GM18526 (cell line): ENCODE results near the gene RIMOC1.

Experiments
- POLR2A ChIP-seq: IDR thresholded peaks from 3 replicates; pipeline ENCODE4 v1.6.1; 2011; ENCODE audit not compliant: insufficient read length; ENCODE audit errors: extremely low read depth

RIMOC1 gene

GRCh38 chr5:41924526-41924871, 20.4 kb downstream of the RIMOC1 start:
- TF ChIP-seq POLR2A: no peak

- TF ChIP-seq POLR2A: peak; percentile 75
Observed at GRCh38 chr5:41924872-41925554, 20.9 kb downstream of the RIMOC1 start, which contains the start of gene FBXO4. FBXO4 (plus strand) TSS chr5:41925281; CDS start chr5:41925310, 29 bp downstream.

- no peak for TF ChIP-seq POLR2A
Observed at GRCh38 chr5:41925555-41925951, 21.4 kb downstream of the RIMOC1 start.

GRCh38 chr5:41927604-41928003, 23.5 kb downstream of the RIMOC1 start:
- no peak for TF ChIP-seq POLR2A

GRCh38 chr5:41929035-41929434, 24.9 kb downstream of the RIMOC1 start:
- no peak for TF ChIP-seq POLR2A

GRCh38 chr5:41932770-41933169, 28.6 kb downstream of the RIMOC1 start:
- TF ChIP-seq POLR2A: no peak

GRCh38 chr5:41935544-41935943, 31.4 kb downstream of the RIMOC1 start:
- TF ChIP-seq POLR2A: no peak

GRCh38 chr5:41940641-41941040, 36.5 kb downstream of the RIMOC1 start:
- TF ChIP-seq POLR2A: no peak

- no peak for TF ChIP-seq POLR2A
Observed at GRCh38 chr5:41951224-41951623, 47.1 kb downstream of the RIMOC1 start.
